ELF-1 (cell line): ENCODE results near the gene C10orf120.

Experiments
- DNase-seq: peaks from one replicate; pipeline ENCODE4 v3.0.0-alpha.2; 2016; ENCODE audit warnings: low read depth, low spot score

C10orf120 gene

GRCh38 chr10:122662231-122662630 lies 37.4 kb downstream of the C10orf120 start:
- DNase-seq: no peak

- DNase-seq: no peak
These were observed 39.0 kb downstream of the C10orf120 start for GRCh38 chr10:122660696-122661095.

GRCh38 chr10:122659651-122660050 lies 40.0 kb downstream of the C10orf120 start:
- DNase-seq: no peak

- DNase-seq: no peak
These were observed 40.5 kb downstream of the C10orf120 start for GRCh38 chr10:122659126-122659525.

GRCh38 chr10:122658356-122659049 lies 41.1 kb downstream of the C10orf120 start:
- no peak for DNase-seq

GRCh38 chr10:122657729-122658128 lies 41.9 kb downstream of the C10orf120 start:
- no peak for DNase-seq

- DNase-seq: no peak
These were observed 42.4 kb downstream of the C10orf120 start for GRCh38 chr10:122657255-122657654.

- no peak for DNase-seq
These were observed 42.9 kb downstream of the C10orf120 start for GRCh38 chr10:122656741-122657140.

GRCh38 chr10:122656308-122656705 lies 43.3 kb downstream of the C10orf120 start:
- DNase-seq: no peak

GRCh38 chr10:122655524-122656307 lies 43.9 kb downstream of the C10orf120 start:
- no peak for DNase-seq

- no peak for DNase-seq
These were observed 49.3 kb downstream of the C10orf120 start for GRCh38 chr10:122650331-122650730.

GRCh38 chr10:122649903-122650302 lies 49.7 kb downstream of the C10orf120 start:
- no peak for DNase-seq

- DNase-seq: peak; percentile 87
These were observed 50.8 kb downstream of the C10orf120 start for GRCh38 chr10:122648599-122649428.
